Adrenal gland (tissue), 12 donors: ENCODE measurements around the gene RAP1GAP2. TPM values are rescaled to one million over a fixed set of nuclear protein-coding genes. Genes with fewer than 3 reads are reported as not detected.

Source experiments
- DNase-seq, 7 donors: peaks; one replicate each; pipeline ENCODE4 v3.0.0-alpha.2; 2019 to 2020
- H3K27ac ChIP-seq, 5 donors: fragments of 200-600 bp; sonication (generic) in 4 of 5; 1 replicate in 3 of 5; 2 replicates in 2 of 5; pipeline versions ENCODE4 v1.5.1 to v1.8.0; 2016 to 2020; ENCODE audit warnings: mild to moderate bottlenecking in 1 of 5
- H3K27me3 ChIP-seq: fragments of 200-600 bp; 2 replicates; pipeline ENCODE4 v1.8.0; 2021
- H3K36me3 ChIP-seq, 2 donors: fragments of 200-600 bp; replicated peaks in 1 of 2; 1 replicate in 1 of 2; 2 replicates in 1 of 2; pipeline versions ENCODE4 v1.5.1 to v1.8.0; 2018 to 2022
- H3K4me1 ChIP-seq, 2 donors: fragments of 200-600 bp; replicated peaks in 1 of 2; 1 replicate in 1 of 2; 2 replicates in 1 of 2; pipeline versions ENCODE4 v1.5.1 to v1.8.0; 2018 to 2021
- H3K4me3 ChIP-seq, 4 donors: fragments of 200-600 bp; sonication (generic) in 3 of 4; one replicate each; pipeline ENCODE4 v1.5.1; 2016 to 2018
- H3K9me3 ChIP-seq, 3 donors: fragments of 200-600 bp; sonication (generic) in 1 of 3; replicated peaks in 1 of 3; 1 replicate in 2 of 3; 2 replicates in 1 of 3; pipeline versions ENCODE4 v1.5.1 to v1.8.0; 2016 to 2021
- POLR2A ChIP-seq, 2 donors: fragments of 450-650 bp; IDR thresholded peaks; one replicate each; pipeline ENCODE4 v1.6.1; 2017; ENCODE audit warnings: antibody characterized with exemption in 2 of 2, mild to moderate bottlenecking in 2 of 2, moderate library complexity in 1 of 2
- WGBS, 4 donors: extraction: QIAGEN DNeasy Blood & Tissue Kit in 2 of 4; methylation state at CpG; one replicate each; pipeline versions ENCODE4 v1.1.5 to v1.1.7; 2013 to 2017; 5-methylcytosine and 5-hydroxymethylcytosine counted together
- intact Hi-C, 2 donors: fragments of 100-400 bp; cut with DNase I; formaldehyde crosslinking; loops; one replicate each; pipeline versions ENCODE4 v1.14.1 to v1.15.0; 2022 to 2023
- polyA plus RNA-seq, 3 donors: library from polyadenylated mRNA; stranded (reverse); fragments of 200-250 nt in 2 of 3; fragments of 350-450 nt in 1 of 3; fragmentation: Illumina TruSeq in 1 of 3; extraction: RNeasy Lipid Tissue Mini Kit (QIAGEN cat#74804) in 1 of 3; gene quantifications; one replicate each; pipeline ENCODE4 v1.2.3, GENCODE V29; 2013 to 2014
- total RNA-seq, 9 donors: library from RNA; depleted of rRNA in 4 of 9; stranded (reverse); fragments of >200 nt in 4 of 9; fragments of 120-200 nt in 1 of 9; fragmentation: NEBNext Ultra II Directional in 1 of 9; extraction: Animal tissue kit (Norgen Biotek cat#: 25700) in 1 of 9; gene quantifications; one replicate each; pipeline versions ENCODE4 v1.1.0 to v1.2.4, GENCODE V29; 2013 to 2023
- TF ChIP-seq, protein P1 (sequence below), 6 experiments: fragments of 450-650 bp in 4 of 6; fragments of 200-600 bp in 2 of 6; sonication (generic) in 1 of 6; IDR thresholded peaks; 1 replicate in 5 of 6; 2 replicates in 1 of 6; pipeline versions ENCODE4 v1.5.1 to v1.8.0; 2016 to 2021; ENCODE audit warnings: antibody characterized with exemption in 6 of 6, mild to moderate bottlenecking in 2 of 6, moderate library complexity in 1 of 6
- donor health status: healthy with polysubstance abuse.
- donor health status: Bipolar disorder and iron deficiency.
- donor health status: DM: yes; HTN: yes; CAD: no.
- donor health status: DM: no; HTN: no; CAD: no.
- donor health status: DM: no; HTN: no; CAD: no.
- donor health status: DM: yes; HTN: yes; CAD: no.

Gene RAP1GAP2
- total and polyA plus RNA-seq, 12 donors, result 4.2 to 20.4 (median 6.9) TPM

DNA sequence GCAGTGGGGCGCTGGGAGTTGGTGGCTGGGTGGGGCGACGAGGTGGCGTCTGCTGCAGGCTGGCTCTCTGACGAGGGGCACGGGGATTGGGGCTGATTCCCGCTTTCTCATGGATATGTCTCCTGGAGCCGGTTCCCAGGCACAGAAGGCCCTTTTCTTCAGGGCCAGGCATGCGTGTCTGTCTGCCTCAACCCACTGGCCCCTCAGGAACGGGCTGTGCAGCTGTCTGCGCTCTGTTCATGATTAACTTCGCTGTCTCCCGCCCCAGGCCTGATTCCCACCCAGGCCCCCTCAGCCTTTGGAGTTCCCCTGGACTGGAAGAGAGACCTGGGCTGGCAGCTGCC, 53.1 kb downstream of the RAP1GAP2 start:
- WGBS, 4 donors, result 54 to 74% (median 56%) methylated on average over 5 to 13 of the region's 13 CpGs
- TF ChIP-seq POLR2A (IDR thresholded peaks at IDR 0.05), result no peak
- TF ChIP-seq, protein P1, sequence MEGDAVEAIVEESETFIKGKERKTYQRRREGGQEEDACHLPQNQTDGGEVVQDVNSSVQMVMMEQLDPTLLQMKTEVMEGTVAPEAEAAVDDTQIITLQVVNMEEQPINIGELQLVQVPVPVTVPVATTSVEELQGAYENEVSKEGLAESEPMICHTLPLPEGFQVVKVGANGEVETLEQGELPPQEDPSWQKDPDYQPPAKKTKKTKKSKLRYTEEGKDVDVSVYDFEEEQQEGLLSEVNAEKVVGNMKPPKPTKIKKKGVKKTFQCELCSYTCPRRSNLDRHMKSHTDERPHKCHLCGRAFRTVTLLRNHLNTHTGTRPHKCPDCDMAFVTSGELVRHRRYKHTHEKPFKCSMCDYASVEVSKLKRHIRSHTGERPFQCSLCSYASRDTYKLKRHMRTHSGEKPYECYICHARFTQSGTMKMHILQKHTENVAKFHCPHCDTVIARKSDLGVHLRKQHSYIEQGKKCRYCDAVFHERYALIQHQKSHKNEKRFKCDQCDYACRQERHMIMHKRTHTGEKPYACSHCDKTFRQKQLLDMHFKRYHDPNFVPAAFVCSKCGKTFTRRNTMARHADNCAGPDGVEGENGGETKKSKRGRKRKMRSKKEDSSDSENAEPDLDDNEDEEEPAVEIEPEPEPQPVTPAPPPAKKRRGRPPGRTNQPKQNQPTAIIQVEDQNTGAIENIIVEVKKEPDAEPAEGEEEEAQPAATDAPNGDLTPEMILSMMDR (IDR thresholded peaks at IDR 0.05), result no peak
- no peak overlapping the region for H3K27ac ChIP-seq
- H3K4me1 ChIP-seq, result peaks cover 4 to 7% of the 10 kb centered on the region in 2 donors
- intact Hi-C loops, result loop anchor here in 1 of 2 donors (10.0 kb wide), 1 partner anchor 166 kb away; no protein-coding TSS in a partner anchor
- no peak for DNase-seq
- no peak overlapping the region for H3K4me3 ChIP-seq
- no peaks in the 10 kb centered on the region for H3K9me3 ChIP-seq
- no peaks in the 10 kb centered on the region for H3K36me3 ChIP-seq
- peaks cover 17% of the 10 kb centered on the region for H3K27me3 ChIP-seq

- Histone ChIP-seq H3K4me3 (no peak overlapping the region), H3K36me3 (no peaks in the 10 kb centered on the region), H3K27ac (no peak overlapping the region), H3K4me1 (peaks cover 9 to 14% of the 10 kb centered on the region in 2 donors), H3K27me3 (peaks cover 25% of the 10 kb centered on the region), H3K9me3 (no peaks in the 10 kb centered on the region)
- no peak for DNase-seq
- WGBS, 4 donors, result 60 to 88% (median 80%) methylated on average over 6 of the region's 6 CpGs
- intact Hi-C loops, result loop anchor here in 1 of 2 donors (5.0 kb wide), 1 partner anchor 161 kb away; no protein-coding TSS in a partner anchor
- TF ChIP-seq POLR2A (IDR thresholded peaks at IDR 0.05), result no peak
- TF ChIP-seq, protein P1 (IDR thresholded peaks at IDR 0.05), result no peak
These were observed 54.8 kb downstream of the RAP1GAP2 start for GRCh38 chr17:2850991-2851390.

DNA sequence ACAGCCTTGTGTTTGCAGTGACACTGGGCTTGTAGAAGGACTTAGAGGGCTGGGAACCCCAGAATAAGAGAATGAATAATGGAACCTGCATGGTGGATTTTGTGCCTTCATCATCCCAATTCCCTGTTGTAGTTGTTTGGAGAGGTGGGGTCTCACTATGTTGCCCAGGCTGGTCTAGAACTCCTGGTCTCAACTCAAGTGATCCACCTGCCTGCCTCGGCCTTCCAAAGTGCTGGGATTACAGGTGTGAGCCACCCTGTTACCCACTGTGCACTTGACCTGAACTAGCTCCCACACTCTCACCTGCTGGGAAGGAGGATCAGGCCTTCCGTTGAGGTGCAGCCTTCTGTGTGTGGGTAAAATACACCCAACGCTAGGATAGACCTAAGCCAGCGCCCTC, 55.4 kb downstream of the RAP1GAP2 start:
- H3K27me3 ChIP-seq, result peaks cover 31% of the 10 kb centered on the region
- 82 to 91% (median 85%) methylated on average over 4 of the region's 4 CpGs for WGBS, 4 donors
- intact Hi-C loops, result loop anchor here in 1 of 2 donors (5.0 kb wide), 1 partner anchor 161 kb away; no protein-coding TSS in a partner anchor
- H3K4me1 ChIP-seq, result peaks cover 9 to 14% of the 10 kb centered on the region in 2 donors
- no peak for TF ChIP-seq POLR2A (IDR thresholded peaks at IDR 0.05)
- TF ChIP-seq, protein P1 (IDR thresholded peaks at IDR 0.05), result no peak
- H3K27ac ChIP-seq, result no peak overlapping the region
- no peak for DNase-seq
- no peaks in the 10 kb centered on the region for H3K9me3 ChIP-seq
- H3K36me3 ChIP-seq, result no peaks in the 10 kb centered on the region
- H3K4me3 ChIP-seq, result no peak overlapping the region

DNA sequence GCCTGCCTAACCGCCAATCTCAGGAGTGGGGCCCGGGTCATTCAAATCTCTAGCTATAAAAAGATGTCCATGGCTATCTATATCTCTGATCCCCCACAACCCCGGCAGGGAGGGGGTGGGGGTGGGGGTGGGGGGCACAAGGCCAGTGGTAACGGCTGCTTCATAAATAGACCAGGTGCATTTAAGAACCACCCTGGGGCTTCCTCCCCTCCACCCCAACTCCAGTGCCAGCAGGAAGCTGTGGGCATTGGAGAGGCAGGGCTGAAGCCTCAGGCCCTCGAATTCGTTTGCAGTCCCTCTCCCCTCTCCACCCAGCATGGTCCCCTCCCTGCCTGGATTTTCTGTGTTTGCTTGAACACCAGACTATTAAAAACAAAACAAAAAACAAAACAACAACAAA, 56.0 kb downstream of the RAP1GAP2 start:
- Histone ChIP-seq H3K9me3 (no peaks in the 10 kb centered on the region), H3K27me3 (peaks cover 37% of the 10 kb centered on the region), H3K4me3 (no peak overlapping the region), H3K4me1 (peaks cover 9 to 14% of the 10 kb centered on the region in 2 donors), H3K36me3 (no peaks in the 10 kb centered on the region), H3K27ac (no peak overlapping the region)
- DNase-seq, result no peak
- TF ChIP-seq, protein P1 (IDR thresholded peaks at IDR 0.05), result no peak
- TF ChIP-seq POLR2A (IDR thresholded peaks at IDR 0.05), result no peak
- intact Hi-C loops, result loop anchor here in 1 of 2 donors (5.0 kb wide), 1 partner anchor 160 kb away; no protein-coding TSS in a partner anchor
- 32 to 43% (median 36%) methylated on average over 6 of the region's 6 CpGs for WGBS, 4 donors
